GM19025 (cell line): ENCODE measurements around the gene FAM174B.

ENCODE experiments used
- ATAC-seq: cut with Tn5 transposase; IDR thresholded peaks from one replicate; pipeline ENCODE4 v1.9.1; 2021; ENCODE audit warnings: mild to moderate bottlenecking, low read depth, moderate library complexity; ENCODE audit not compliant: unreplicated experiment

The FAM174B gene

DNA sequence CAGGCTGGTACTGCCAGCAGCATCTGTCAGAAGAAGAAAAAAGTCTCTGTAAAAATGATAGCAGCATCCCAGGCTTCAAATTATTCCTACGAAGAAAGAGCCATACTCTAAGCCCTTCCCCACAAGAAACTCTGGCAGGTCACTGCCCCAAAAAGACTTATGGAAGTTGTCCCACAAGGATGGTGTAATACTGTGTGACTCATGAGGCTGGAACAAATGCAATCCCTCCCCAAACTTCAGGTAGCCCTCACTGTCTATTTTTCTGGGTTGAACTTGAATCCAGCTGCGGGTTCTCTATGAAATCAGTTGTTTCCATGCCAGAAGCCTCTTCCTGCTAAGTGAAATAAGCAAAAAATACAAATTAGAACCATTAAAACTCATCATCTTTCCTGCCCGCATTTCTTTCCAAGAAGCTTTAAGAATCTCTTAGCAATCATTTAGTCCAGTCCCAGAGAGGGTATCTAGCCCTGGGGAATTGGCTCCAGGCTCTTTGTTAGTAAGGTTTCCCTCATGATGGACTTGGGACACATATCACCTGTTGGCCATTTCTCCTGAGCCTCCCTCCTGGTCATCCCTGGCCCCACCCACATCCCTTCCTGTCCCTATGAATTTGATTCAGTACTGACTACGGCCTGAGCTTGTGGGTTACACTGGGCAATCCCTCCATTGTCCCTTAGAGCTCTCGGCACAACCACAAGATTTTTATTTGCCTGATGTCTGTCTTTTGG lies 51.7 kb downstream of the FAM174B start:
- ATAC-seq = no peak

DNA sequence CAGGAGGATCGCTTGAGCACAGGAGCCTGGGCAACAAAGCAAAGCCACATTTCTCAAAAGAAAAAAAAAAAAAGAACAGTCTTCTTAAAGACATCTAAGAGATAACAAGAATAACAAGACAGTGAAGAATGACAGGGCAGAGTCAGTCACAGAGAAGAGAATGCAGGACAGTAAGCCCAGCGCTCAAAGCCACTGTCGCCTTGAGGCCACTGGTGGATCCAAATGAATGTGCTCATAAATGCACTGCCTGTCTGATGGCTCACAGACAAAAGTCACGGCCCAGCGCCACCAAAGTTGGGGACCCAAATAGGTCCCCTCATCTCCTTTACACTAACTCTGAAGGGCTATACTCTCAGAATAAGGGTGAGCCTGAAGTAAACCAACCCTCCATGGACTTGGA lies 52.3 kb downstream of the FAM174B start:
- ATAC-seq = no peak

DNA sequence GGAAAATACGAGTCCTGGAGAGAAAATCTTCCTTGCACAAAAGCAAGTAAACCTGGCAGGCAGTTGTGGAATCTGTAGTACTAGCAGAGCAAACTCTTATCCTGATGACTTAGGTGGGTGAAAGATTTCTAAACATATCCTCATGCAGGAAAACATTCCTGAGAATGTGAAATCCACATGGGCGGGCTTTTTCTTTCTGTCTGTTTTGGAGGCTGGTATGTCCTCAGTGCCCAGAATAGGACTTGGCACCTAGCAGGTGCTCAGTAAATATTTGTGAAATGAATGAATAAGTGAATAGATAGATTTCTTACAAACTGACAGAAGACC lies 53.3 kb downstream of the FAM174B start:
- ATAC-seq = no peak

DNA sequence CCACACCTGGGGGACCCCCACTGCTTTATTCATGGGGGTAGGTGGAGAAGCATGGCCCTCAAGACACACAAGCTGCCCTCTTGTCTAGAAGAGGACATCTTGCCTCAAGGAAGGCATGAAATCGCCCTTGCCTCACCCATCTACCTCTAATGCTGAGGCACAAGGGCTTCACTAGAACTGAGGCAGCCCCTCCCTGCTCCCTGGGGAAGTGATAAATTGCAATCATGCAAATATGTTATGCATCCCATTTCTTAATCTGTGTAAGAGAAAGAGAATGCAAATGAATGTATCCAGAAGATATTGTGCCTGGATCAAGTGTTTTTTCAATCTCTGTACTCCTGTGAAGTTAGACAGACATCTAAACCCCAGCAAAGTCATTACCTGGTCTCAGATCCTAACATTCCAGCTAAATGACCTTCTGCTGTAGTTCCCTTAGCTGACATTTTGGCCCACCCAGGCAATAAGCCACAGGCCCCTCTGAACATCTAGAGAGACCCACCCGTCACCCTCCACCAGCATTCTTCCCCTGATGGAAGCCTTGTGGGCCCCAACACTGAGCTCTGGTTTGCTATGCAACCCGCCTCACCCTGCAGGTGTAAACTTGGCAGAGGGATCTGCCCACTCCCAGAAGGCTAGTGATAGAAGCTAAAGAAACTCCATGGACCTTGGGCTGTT lies 53.8 kb downstream of the FAM174B start:
- ATAC-seq = no peak

DNA sequence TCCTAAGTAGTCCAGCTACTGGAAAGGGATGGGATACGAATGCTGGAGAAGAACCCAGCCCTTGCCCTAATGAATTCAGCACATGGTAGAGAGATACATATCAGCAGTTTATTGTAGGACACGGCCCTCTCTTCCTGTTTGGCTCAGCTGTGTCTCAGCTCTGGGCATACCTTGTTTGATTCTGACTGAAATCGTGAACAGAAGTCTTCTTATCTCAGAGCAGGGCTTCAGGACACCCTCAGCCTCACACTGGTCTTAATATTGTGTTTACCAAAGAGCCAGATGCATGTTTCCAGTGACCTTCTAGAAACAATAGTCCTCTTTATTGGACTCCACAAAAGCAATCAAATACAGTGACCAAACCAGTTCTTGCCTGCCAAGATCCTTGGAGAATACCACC lies 54.7 kb downstream of the FAM174B start:
- ATAC-seq = no peak

DNA sequence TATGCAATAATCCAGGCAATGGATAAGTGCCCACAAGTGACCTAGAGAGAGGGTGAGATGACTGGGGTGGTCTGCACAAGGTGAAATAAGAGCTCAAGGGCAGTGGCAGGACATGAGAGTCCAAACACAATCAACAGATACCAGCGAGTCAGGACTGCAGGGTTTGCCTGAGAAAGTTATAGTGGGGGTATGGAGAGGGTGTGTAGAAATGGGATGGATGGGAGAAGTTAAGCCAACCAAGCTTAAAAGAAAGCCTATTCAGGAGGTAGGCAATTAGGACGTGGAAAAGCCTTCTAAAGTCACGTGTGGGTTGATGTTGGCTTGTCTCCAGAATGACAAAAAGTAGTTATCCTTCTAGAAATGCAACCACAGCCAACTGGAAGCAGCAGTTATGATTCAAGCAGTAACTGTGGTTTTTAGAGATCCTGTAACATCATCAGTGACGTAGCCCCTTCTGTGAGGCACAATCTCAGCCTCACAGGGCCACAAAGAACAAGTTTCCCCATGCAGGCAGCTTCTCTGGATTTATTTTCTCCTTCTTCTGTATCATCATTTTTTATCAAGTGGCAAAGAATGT lies 56.1 kb downstream of the FAM174B start:
- no peak for ATAC-seq

DNA sequence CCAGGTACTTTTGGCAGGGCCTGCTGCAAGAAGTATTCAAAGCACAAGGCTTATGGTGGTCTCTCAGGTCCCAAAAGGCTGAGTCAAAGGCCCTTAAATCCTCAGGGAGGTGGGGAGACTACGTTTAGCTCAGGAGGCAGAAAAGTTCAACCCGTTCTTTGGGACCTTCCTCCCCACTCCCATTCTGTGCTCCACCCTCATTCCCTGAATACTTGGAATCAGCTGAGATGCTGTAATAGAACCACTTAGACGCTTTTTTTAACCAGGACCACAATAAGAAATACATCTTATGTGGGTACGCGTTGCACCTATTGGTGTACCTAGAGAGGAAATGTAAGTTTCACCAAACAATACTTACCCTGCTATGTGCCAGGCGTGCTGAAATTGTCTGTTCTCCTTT lies 58.0 kb downstream of the FAM174B start:
- ATAC-seq = no peak

DNA sequence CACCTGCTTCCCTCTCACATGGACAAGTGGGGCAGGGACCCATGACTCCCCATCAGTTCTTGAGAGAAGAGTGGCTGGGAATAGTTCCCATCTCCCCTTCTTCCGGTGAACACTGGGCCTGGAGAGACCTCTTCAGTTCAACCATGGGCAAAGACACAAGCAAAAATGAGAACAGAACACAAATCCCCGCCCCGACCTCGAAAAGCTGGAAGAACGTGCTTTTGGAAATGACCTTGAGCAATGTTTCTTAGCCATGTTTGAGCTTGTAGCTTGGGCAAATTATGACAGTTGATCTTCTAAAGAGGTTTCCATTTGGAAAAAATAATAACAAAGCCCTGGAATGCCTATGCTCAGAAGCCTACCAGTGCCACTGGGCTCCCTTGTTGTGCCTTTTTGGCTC lies 59.0 kb downstream of the FAM174B start:
- ATAC-seq = no peak

DNA sequence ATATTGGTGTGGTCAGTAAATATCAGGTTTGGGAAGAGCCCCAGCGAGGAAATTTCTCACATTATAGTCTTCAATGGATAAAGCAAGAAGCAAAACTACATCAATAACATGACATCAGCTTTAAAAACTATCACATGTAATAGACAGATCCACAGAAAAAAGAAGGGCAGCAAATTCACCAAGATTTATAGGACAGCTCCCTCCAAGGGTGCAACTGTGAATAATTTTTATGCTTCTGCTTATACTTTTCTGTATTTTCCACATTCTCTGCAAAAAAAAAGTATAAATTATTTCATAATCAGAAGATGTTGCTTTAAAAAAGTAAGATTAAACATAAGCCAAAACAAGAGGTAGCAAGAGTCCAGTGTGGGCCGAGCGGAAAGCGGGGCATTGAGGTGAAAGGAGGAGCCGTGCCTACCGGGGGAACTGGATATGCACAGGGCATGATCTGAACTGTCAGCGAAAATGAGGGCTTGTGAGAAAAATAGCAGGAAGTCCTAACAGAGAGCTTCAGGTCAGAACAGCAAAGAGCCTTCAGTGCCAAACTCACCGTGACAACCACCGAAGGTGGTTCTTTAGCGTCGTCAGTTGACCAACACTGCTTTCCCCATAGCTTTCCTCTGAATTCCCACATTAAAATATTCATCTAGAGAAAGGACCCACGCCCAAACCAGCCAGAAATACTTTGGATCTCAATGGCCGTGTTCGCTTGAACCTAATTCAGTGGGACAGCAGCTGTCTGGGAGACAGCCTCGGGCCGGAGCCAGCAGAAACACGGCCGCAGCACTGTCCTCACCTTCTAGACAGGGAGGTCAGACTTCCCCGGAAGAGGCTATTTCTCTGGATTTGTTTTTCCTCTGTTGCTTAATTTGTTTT lies 59.8 kb downstream of the FAM174B start:
- ATAC-seq = no peak

DNA sequence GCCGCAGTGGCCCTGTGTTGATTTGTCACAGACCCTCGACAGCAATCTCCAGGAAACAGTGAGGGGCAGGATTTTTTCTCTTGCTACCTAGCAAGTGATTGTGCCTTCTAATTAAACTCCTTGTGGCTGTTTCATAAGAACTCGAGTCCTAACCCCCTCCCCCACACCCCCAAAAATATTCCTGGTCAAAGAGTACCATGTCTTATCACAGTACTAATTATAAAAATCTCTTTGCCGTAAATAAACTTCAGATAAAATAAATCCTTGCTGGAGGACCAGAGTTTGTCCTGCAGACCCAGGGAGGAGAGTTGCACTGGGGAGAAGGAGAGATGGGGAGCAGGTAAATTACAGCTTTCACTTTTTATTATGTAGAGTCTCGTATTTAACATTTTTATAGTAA lies 64.3 kb downstream of the FAM174B start:
- no peak for ATAC-seq

DNA sequence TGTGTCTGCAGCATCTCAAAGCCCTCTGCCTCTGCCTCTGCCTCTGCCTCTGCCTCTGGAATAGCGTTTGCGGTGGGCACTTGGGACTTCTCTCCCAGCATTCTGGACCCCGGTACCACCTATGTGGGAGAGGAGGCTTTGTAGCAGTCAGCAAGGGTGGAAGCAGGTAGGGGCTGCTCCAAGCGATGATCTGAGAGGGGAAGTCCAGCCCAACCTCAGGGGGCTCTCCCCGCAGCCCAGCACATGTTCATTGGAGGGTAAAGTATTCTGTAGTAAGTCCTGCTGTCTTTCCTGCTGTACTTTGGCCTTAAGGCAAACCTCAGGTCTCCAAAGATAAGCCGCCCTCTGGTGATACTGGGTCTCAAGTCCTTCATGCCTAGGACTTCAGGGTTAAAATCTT lies 68.6 kb downstream of the FAM174B start:
- ATAC-seq = no peak

DNA sequence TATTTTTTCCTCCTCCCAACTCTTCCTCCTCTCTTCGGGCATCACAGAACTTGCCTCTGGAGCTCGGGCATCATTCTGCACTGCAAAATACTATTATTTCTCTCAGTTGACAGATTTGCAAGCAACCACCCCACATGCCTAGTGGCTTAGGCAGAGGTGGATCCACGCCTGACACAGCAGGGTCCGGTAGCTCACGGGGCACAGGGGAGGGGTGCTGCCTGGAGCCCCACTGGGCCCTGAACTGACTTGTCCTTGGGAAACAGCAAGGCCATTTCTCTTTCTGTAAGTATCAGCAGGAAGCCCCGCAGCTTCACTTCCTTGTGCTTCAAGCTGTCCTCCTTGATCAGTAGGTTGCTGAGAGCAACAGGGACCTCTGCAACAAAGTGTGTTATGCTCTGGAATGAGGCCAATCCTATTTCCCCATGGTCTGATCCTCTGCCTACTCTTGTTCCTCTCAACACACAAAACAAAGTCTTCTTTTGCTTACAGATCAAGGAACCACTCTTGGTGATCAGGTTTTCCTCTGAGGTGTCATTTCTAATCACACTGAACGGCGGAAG lies 69.1 kb downstream of the FAM174B start:
- ATAC-seq = no peak

DNA sequence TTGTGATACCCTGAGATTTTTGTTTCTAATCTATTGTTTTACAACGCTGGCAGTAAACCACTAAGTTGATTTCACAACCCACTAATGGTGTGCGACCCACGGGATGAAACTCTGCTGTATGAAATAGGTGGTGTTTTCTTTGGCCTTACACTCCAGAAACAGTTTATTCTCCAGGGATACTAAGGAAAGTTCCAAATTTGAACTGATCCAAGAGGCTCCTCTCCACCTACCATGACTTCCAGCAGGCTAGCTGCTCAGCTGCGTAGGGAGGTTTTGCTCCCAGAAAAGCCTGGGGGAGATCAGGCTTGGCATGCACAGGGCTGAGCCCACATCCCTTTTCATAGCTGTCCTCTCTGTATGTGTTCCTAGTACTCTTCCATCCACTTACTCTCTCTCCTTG lies 71.5 kb downstream of the FAM174B start:
- no peak for ATAC-seq

DNA sequence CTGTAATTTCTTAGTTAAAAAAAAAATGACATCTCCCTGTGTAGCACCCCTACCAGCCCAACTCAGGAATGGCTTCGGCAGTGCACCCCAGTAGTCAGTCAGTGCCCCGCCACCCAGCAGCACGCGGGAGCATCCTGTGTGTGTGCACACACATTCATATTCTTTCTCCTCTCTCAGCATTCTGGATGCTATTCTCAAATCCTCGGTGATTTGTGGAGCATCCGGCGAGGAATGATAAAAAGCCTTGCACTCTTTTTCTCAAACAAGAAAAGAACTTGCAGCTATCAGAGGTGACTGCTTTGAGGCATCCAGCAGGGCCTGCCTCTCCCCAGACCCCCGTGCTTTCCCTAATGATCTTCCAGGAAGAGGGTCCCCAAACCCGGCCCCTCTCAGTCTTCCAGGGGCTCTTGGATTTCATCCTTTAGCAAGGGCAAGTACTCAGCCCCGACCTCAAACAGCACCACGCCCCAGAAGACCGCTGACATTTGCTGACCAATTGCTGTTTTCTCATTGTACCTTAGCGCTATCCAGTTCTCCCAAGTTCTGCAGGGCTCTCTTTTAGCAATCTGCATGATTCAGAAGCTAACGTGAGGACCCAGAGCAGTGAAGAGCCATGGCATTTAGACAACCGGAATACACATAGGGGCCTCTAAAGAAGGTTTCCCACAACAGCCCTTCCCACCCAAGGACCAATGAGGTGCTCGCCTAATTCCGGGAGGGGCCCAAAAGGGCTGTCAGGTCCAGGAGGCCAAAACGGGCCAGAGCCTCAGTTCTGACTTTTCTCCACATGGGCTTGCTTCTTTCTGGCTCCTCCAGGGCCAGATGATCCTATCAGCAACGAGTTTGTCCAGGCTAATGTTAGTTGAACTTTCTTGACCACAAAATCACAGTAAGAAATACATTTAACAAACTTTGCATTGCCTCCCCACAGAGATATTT lies 72.2 kb downstream of the FAM174B start:
- ATAC-seq = no peak

DNA sequence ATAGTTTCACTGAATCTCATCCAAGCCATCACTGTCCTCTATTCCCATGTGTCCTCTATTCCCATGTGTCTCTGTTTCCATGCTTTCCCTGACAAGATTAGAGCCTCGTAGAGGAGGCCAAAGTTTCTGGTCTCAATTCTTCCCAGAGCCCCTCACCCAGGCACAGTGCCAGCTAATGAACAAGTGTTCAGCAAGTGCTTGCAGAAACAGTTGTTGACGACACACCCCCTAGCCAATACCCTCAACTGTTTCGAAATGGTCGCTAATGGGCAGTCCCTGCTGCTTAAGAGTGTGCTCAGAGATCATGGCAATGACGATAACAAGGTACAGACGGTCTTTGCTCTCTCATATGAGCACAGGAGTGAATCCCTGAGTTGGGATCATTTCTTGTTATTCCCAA lies 73.4 kb downstream of the FAM174B start:
- ATAC-seq = no peak

DNA sequence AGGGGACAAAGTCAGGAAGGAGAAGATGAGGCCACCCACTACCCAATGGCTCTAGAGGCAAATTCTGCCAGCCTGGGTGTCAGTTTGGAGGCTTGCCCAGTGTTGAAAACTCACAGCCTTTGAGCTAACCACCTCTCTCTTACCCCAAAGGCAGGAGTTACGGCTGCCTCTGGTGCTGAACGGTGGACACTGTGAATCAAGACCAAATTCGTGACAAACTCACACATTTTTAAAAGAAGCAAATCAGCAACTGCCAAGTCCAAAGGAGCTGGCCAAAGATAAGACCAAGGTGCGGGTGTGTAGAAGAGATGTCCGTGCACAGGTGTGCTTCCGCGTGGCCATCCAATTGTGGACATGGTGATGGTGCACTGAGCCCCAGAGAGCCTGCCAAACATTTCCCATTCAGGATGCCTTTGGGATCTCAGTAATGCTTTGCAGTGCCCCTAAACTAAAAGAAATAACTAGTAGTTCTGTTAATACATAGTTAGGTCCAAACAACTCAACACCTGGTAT lies 74.6 kb downstream of the FAM174B start:
- ATAC-seq = no peak

DNA sequence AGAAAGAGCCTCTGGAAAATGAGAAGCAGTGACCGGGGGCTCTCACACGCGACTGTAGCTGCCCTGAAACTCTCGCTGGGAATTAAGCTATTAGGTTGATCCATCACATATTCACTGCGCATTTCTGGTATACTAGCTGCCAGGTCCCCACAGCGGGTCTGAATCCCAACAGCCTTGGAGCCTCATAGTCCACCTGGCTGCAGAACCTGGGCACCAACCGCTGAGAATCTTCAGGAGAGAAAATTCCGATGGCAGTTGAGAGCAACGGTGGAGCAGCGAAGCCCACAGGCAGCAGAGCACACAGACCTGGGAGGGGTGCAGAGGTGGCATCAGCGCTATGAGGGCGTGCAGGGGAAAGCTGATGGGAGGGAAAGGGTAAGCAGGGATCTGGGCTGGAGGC lies 75.1 kb downstream of the FAM174B start:
- no peak for ATAC-seq

DNA sequence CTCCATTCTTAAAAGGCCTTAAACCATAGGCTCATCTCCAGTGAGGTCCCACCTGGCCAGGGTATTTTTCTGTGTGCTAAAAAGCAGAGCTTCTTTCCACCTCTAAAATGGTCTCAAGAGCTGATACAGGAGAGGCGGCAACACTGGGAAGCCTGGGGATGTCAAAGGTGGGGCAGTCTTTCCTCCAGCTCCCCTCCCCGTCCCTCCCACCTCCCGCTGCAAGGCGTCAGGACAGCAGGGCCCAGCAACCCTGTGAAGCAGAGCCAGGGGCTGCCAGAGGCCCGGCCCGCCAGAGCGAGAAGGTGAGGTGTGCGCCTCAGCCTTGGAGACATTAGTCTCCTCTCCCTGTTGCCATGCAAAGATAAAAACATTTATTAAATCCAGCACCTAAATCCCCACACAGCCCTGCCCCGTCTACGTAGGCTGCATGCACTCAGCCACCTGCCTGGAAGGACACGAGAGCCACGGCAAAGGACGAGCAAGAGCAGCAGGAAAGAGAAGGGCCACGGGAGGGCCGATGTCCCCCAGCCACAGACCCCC lies 75.6 kb downstream of the FAM174B start:
- no peak for ATAC-seq

DNA sequence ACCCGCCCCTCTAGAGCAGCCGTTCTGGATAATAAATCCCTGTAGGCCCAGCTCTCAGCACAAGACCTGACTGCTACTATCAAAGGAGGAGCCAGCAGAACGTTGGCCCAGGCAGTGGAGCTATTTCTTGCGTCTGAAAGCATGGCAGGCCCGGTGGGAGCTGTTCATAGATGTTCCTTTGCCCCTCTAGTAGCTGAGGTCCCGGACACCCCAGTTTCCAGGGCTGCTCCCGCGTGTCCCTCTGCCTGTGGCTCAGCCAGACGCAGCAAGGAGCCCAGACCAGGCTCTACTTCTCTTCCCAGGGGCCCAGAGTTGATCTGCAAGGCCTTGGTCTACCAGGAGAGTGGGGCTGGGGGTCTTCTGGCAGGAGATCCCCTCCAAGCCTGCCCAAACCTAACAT lies 76.1 kb downstream of the FAM174B start:
- no peak for ATAC-seq
